Measurements from ENCODE around the gene NXF2.
"Not testable (repeated sequence)": the region's sequence is repeated elsewhere in the genome, so short reads cannot be mapped to it uniquely, and the experiment has no call there.

Gene NXF2

GRCh38 chrX:102246893-102247292 is at the start of gene NXF2:
NXF2 (plus strand) TSS chrX:102247167; CDS start chrX:102307079, 59,912 bp downstream.
- DNase-seq (ENCODE audit: low spot score in 2 of 2); in situ Hi-C loops (cut with MboI; ENCODE audit: low sequenced_read_pairs); H3K36me3 ChIP-seq (replicated peaks); H3K4me3 ChIP-seq; H3K9me3 ChIP-seq; H3K27me3 ChIP-seq (ENCODE audit: low read depth); H3K4me1 ChIP-seq: not testable (repeated sequence)

- H3K9me3 ChIP-seq; DNase-seq (ENCODE audit: low spot score in 2 of 2); H3K4me3 ChIP-seq; H3K4me1 ChIP-seq; H3K36me3 ChIP-seq (replicated peaks); H3K27me3 ChIP-seq (ENCODE audit: low read depth); in situ Hi-C loops (cut with MboI; ENCODE audit: low sequenced_read_pairs): not testable (repeated sequence)
Observed at GRCh38 chrX:102207940-102208339, 39.0 kb upstream of the NXF2 start.

GRCh38 chrX:102214986-102215385 is 32.0 kb upstream of the NXF2 start, which contains the start of gene TCP11X1:
TCP11X1 (plus strand) TSS chrX:102215301.
- in situ Hi-C loops (cut with MboI; ENCODE audit: low sequenced_read_pairs); H3K4me3 ChIP-seq; H3K9me3 ChIP-seq; H3K4me1 ChIP-seq; H3K27me3 ChIP-seq (ENCODE audit: low read depth); DNase-seq (ENCODE audit: low spot score in 2 of 2); H3K36me3 ChIP-seq (replicated peaks): not testable (repeated sequence)

- H3K4me1 ChIP-seq; in situ Hi-C loops (cut with MboI; ENCODE audit: low sequenced_read_pairs); H3K4me3 ChIP-seq; H3K9me3 ChIP-seq; H3K36me3 ChIP-seq (replicated peaks); H3K27me3 ChIP-seq (ENCODE audit: low read depth); DNase-seq (ENCODE audit: low spot score in 2 of 2): not testable (repeated sequence)
Observed at GRCh38 chrX:102216497-102216896, 30.5 kb upstream of the NXF2 start.

GRCh38 chrX:102235678-102236077 is 11.3 kb upstream of the NXF2 start:
- DNase-seq (ENCODE audit: low spot score in 2 of 2); H3K27me3 ChIP-seq (ENCODE audit: low read depth); H3K4me3 ChIP-seq; H3K36me3 ChIP-seq (replicated peaks); in situ Hi-C loops (cut with MboI; ENCODE audit: low sequenced_read_pairs); H3K9me3 ChIP-seq; H3K4me1 ChIP-seq: not testable (repeated sequence)

GRCh38 chrX:102240265-102240664 is 6.7 kb upstream of the NXF2 start:
- H3K36me3 ChIP-seq (replicated peaks); H3K4me3 ChIP-seq; H3K27me3 ChIP-seq (ENCODE audit: low read depth); H3K4me1 ChIP-seq; H3K9me3 ChIP-seq; in situ Hi-C loops (cut with MboI; ENCODE audit: low sequenced_read_pairs): not testable (repeated sequence)
- DNase-seq (ENCODE audit: low spot score in 2 of 2), result peak in 1 of 2 experiments; percentile 3

GRCh38 chrX:102272231-102272630 is 25.3 kb downstream of the NXF2 start:
- H3K4me1 ChIP-seq; H3K27me3 ChIP-seq (ENCODE audit: low read depth); DNase-seq (ENCODE audit: low spot score in 2 of 2); H3K36me3 ChIP-seq (replicated peaks); H3K9me3 ChIP-seq; in situ Hi-C loops (cut with MboI; ENCODE audit: low sequenced_read_pairs); H3K4me3 ChIP-seq: not testable (repeated sequence)

- Histone ChIP-seq H3K9me3 (no peaks in the 10 kb centered on the region), H3K36me3 (replicated peaks) (no peaks in the 10 kb centered on the region), H3K4me3 (no peak overlapping the region), H3K4me1 (no peaks in the 10 kb centered on the region), H3K27me3 (ENCODE audit: low read depth) (no peaks in the 10 kb centered on the region)
- no peak for DNase-seq (ENCODE audit: low spot score in 2 of 2)
- in situ Hi-C loops (cut with MboI; ENCODE audit: low sequenced_read_pairs), result no loop called here
Observed at GRCh38 chrX:102338162-102338561, 91.2 kb downstream of the NXF2 start.

- DNase-seq (ENCODE audit: low spot score in 2 of 2), result peak in 1 of 2 experiments; percentile 16
- Histone ChIP-seq H3K4me1 (no peaks in the 10 kb centered on the region), H3K27me3 (ENCODE audit: low read depth) (no peaks in the 10 kb centered on the region), H3K4me3 (no peak overlapping the region), H3K9me3 (no peaks in the 10 kb centered on the region), H3K36me3 (replicated peaks) (no peaks in the 10 kb centered on the region)
- in situ Hi-C loops (cut with MboI; ENCODE audit: low sequenced_read_pairs), result no loop called here
Observed at GRCh38 chrX:102339312-102340298, 92.6 kb downstream of the NXF2 start.

GRCh38 chrX:102341867-102342266 is 94.9 kb downstream of the NXF2 start:
- H3K9me3 ChIP-seq, result no peaks in the 10 kb centered on the region

GRCh38 chrX:102345916-102346315 is 98.9 kb downstream of the NXF2 start:
- Histone ChIP-seq H3K4me1 (no peaks in the 10 kb centered on the region), H3K36me3 (replicated peaks) (no peaks in the 10 kb centered on the region), H3K27me3 (ENCODE audit: low read depth) (no peaks in the 10 kb centered on the region), H3K4me3 (no peak overlapping the region), H3K9me3 (no peaks in the 10 kb centered on the region)
- DNase-seq (ENCODE audit: low spot score in 2 of 2), result peak; percentile 35 to 86
- in situ Hi-C loops (cut with MboI; ENCODE audit: low sequenced_read_pairs), result no loop called here

More at GRCh38 chrX:102341867-102342266, 94.9 kb downstream of the NXF2 start:
- in situ Hi-C loops (cut with MboI; ENCODE audit: low sequenced_read_pairs), result no loop called here
- DNase-seq (ENCODE audit: low spot score in 2 of 2), result no peak
- H3K4me1 ChIP-seq, result no peaks in the 10 kb centered on the region
- no peaks in the 10 kb centered on the region for H3K27me3 ChIP-seq (ENCODE audit: low read depth)
- H3K4me3 ChIP-seq, result no peak overlapping the region
- no peaks in the 10 kb centered on the region for H3K36me3 ChIP-seq (replicated peaks)
